HG03159 (cell line): ENCODE measurements around the gene SMIM3.
A peak's percentile ranks its signal among the peaks of the same experiment; 100 is the strongest.
"Not testable (repeated sequence)": the region's sequence is repeated elsewhere in the genome, so short reads cannot be mapped to it uniquely, and the experiment has no call there.

ENCODE experiments used
- ATAC-seq: cut with Tn5 transposase; IDR thresholded peaks from one replicate; pipeline ENCODE4 v1.9.1; 2021; ENCODE audit warnings: mild to moderate bottlenecking, moderate library complexity; ENCODE audit not compliant: unreplicated experiment

Gene SMIM3

GRCh38 chr5:150778517-150779396, at the start of gene SMIM3:
TSS of gene SMIM3 (plus strand) at chr5:150778757. CDS start at chr5:150795441, 16,684 bp downstream.
- ATAC-seq: no peak

GRCh38 chr5:150729859-150730258, 48.7 kb upstream of the SMIM3 start:
- ATAC-seq: no peak

- ATAC-seq: no peak
Measured at GRCh38 chr5:150731669-150732242, 46.8 kb upstream of the SMIM3 start.

GRCh38 chr5:150734579-150735384, 43.8 kb upstream of the SMIM3 start:
- ATAC-seq: no peak

- no peak for ATAC-seq
Measured at GRCh38 chr5:150738862-150739261, 39.7 kb upstream of the SMIM3 start.

GRCh38 chr5:150740992-150741391, 37.6 kb upstream of the SMIM3 start:
- ATAC-seq: no peak

GRCh38 chr5:150742455-150743141, 36.0 kb upstream of the SMIM3 start:
- not testable (repeated sequence) for ATAC-seq

- ATAC-seq: not testable (repeated sequence)
Measured at GRCh38 chr5:150743142-150743488, 35.4 kb upstream of the SMIM3 start.

GRCh38 chr5:150750469-150750868, 28.1 kb upstream of the SMIM3 start:
- no peak for ATAC-seq

GRCh38 chr5:150751096-150751891, 27.3 kb upstream of the SMIM3 start:
- ATAC-seq: no peak

- ATAC-seq: no peak
Measured at GRCh38 chr5:150753463-150753862, 25.1 kb upstream of the SMIM3 start.

GRCh38 chr5:150753863-150754262, 24.7 kb upstream of the SMIM3 start:
- ATAC-seq: no peak

GRCh38 chr5:150757087-150757649, 21.4 kb upstream of the SMIM3 start:
- ATAC-seq: no peak

- peak; percentile 16 for ATAC-seq
Measured at GRCh38 chr5:150758203-150758530, 20.4 kb upstream of the SMIM3 start.

GRCh38 chr5:150758531-150759333, 19.8 kb upstream of the SMIM3 start, which contains the start of gene DCTN4:
TSS of gene DCTN4 (minus strand) at chr5:150759017. CDS start at chr5:150758993, 24 bp downstream.
- peak; percentile 97 for ATAC-seq

GRCh38 chr5:150759334-150759583, 19.3 kb upstream of the SMIM3 start:
- ATAC-seq: no peak

- ATAC-seq: no peak
Measured at GRCh38 chr5:150762211-150762610, 16.3 kb upstream of the SMIM3 start.

- ATAC-seq: no peak
Measured at GRCh38 chr5:150763023-150763769, 15.4 kb upstream of the SMIM3 start.

GRCh38 chr5:150764530-150764929, 14.0 kb upstream of the SMIM3 start:
- no peak for ATAC-seq
